HG03135 (cell line): ENCODE measurements around the gene DTX4.

ENCODE experiments used
- ATAC-seq: cut with Tn5 transposase; IDR thresholded peaks from one replicate; pipeline ENCODE4 v1.9.1; 2021; ENCODE audit warnings: mild to moderate bottlenecking, moderate library complexity; ENCODE audit not compliant: unreplicated experiment

DTX4 gene

DNA sequence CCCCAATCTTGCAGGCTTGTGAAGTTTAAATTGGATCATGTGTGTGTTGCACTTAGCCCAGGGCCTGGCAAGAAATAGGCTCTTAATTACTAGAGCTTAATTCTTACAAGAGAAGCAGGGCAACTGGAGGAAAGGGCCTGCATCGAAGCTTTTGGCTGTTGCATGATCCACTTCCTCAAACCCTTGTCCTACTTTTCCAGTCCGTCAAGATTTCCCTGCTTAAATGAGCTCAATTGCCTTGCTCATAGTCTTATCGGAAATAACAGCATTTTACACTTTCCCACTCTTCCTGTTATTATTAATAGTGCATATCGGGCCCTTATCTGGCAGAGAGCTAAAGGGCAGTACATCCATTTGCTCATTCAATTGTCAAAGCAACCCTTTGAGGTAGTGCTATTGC, 18.1 kb downstream of the DTX4 start:
- no peak for ATAC-seq

DNA sequence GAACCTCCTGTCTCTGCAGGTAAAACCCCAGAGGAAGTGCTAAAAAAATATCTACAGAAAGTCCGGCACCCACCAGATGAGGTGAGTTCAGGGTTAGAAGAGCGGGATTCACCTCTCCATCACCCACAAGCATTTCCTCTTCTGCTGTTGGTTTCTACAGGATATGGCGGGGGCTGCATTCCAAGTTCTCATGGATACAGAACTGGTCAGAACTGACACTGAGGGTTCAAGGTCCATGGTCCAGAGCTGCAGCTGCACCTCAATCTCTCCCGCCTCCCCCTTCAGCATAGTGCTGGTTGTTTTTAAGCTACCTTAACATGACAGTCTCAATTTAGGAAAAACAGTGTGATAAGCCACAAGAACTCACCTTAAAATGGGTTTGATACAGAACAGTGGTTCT, 19.2 kb downstream of the DTX4 start:
- ATAC-seq: no peak

DNA sequence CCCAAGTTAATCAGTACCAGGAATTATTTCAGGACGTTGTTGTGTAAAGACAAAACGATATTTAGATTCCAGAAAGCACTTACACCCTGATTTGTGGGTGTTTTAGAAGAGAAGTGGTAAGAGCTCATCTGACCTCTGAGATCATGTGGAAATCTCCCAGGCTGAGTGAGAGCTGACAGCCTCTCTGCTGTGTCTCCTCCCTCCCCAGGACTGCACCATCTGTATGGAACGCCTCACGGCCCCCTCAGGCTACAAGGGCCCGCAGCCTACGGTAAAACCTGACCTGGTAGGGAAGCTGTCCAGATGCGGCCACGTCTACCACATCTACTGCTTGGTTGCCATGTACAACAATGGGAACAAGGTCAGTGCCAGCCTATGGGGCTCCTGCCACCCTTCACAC, 20.0 kb downstream of the DTX4 start:
- no peak for ATAC-seq

DNA sequence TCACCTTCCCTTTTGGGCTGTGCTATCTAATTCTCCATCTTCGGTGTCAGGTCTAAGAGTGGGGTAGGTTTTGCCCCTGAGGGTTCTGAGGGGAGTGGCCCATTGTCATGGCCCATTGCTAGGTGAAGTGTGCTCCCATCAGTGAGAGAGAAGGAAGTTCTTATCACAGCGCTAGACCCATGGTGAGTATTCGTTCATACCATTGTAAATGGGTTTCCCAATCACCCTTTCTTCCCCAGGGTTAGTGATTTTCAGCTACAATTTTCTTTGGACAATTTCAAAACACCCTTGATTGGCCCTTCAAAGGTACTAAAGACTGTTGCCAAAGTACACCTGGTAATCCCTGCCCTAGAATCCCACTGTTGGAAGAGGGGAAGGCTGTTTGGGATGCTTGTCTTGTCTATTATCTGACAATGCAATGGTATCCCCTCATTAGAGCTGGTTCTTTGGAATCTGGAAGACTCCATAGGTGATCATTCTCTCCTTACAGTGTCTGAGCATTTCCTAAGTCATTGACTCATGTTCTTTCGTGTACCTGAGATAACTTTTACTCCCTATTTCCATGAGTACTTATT, 20.6 kb downstream of the DTX4 start:
- ATAC-seq: no peak

DNA sequence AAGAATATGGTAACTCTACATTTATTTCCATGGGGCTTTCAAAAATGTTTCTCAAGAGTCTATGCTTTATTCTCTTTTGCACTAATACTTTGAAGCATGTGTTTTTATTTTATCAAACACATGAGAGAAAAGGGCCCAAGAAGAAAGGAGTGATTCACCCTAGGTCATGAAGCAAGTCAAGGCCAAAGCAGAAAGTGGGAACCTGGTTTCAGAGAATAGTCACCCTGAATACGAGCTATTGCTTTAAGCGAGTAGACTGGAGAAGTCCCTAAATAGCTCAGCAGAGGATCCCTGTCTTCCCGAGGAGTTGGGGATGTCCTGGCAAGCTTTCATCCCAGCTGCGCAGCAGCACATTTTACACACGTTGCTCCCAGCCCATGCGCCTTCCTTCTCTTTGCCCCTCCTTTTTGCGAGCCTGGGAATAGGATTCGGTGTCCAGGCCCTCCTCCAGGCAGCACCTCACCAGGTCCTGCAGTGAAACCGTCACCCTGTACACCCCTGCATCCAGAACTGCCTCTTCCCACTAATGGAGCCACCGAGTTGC, 21.7 kb downstream of the DTX4 start:
- no peak for ATAC-seq

DNA sequence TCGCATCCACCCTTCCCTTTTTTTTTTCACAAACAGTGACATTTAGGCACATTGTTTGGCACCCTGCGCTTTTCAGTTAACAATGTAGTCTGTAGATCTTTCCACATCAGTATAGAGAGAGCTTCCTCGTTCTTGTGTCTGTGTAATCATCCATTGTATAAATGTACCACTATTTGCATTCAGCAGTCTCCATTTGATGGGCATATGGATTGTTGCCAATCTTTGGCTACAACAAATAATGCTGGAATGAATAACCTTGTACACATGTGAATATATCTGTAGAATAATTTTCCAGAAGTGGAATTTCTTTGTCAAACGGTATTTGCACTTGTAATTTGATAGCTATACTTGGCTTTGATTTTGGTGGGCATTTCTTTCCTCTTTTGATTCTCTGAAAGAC, 23.7 kb downstream of the DTX4 start:
- ATAC-seq: no peak

DNA sequence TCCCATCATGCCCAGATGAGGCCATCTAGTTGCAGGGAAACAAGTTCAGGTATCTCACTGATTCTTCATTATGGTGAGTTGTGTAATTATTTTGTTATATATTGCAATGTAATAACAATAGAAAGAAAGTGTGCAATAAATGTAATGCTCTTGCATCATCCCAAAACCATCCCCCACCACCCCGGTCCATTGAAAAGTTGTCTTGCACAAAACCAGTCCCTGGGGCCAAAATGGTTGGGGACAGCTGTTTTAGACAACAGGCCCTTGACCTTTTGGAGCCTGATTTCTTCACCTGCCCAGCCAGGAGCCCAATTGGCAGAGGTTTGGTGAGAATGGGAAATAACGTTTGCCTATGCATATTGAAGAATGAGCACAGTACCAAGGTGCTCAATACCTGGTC, 24.8 kb downstream of the DTX4 start:
- ATAC-seq: no peak

DNA sequence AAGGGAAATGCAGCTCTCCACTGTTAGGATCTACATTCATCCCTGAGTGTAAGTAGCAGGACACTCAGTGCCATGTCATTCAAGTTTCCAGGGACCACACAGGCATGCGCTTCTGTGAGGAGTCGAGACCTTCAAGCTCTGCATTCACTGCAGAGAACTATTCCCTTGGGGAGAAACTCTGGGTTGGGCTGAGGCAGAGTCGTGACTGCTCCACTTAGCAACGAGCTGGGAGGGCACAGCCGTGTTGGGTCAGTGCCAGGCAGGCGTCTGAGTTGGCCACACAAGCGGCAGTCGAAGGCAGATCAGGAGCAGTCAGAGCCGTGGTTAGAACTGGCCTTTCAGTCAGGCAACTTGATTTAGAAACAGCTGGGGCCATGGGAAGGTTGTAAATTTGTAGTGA, 26.1 kb downstream of the DTX4 start:
- no peak for ATAC-seq

DNA sequence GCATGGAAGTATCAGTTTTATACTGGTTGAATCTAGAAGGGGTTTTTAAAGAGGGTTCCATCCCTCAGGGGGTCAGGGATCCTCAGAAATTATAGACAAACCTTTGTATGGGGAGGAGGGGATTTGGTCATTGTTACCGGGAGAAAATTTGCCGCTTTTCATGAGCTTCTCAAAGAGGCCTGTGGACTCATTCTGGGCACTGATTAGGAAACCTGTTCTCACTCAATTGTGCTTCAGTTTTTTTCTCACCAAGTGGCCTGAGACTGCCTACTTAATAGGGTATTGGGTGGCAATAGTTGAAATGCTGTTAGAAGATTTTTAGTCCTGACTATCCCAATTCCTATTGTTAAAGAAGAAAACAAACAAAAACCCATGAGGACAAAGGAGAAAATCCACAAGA, 26.8 kb downstream of the DTX4 start:
- ATAC-seq: no peak

DNA sequence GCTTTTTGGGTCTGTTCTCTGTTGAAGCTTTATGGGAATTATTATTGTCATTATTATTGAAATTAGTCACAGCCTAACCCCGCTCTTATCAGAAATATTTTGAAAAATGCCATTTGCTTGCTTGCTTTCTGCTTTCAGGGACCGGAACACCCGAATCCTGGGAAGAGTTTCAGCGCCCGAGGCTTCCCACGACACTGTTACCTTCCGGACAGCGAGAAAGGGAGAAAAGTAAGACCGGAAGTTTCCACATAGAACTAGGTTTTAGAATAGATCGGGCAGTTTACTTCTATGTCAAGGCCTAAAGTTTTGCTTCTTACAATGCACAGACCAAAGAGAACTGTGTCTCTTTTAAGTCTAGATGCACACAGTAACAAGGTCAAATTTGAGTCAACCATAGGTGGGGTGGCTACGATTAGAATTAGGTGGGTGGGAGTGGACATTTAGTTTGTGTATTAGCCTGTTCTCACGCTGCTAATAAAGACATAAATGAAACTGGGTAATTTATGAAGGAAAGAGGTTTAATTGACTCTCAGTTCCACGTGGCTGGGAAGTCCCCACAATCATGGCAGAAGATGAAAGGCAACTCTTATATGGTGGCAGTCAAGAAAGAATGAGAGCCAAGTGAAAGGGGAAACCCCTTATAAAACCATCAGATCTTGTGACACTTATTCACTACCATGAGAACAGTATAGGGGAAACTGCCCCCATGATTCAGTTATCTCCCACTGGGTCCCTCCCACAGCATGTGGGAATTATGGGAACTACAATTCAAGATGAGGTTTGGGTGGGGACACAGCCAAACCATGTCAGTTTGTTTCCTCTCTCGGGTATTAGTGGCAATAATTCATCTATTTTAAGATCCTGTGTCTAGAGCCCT, 27.9 kb downstream of the DTX4 start:
- peak; percentile 63 for ATAC-seq

DNA sequence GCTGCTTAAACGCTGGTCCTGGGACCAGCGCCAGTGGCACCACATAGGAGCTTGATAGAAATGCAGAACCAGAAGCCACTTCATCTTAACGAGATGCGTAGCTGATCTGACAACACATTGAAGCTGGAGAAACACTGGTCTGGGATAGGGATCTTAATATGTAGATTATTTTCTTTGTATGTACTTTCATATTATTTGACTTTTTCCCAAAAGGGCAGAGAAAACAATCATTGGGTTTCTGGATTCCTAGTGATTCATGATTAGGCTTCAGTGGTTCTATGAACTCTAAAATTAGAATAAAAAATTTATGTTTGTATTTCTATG, 28.5 kb downstream of the DTX4 start:
- peak; percentile 39 for ATAC-seq

DNA sequence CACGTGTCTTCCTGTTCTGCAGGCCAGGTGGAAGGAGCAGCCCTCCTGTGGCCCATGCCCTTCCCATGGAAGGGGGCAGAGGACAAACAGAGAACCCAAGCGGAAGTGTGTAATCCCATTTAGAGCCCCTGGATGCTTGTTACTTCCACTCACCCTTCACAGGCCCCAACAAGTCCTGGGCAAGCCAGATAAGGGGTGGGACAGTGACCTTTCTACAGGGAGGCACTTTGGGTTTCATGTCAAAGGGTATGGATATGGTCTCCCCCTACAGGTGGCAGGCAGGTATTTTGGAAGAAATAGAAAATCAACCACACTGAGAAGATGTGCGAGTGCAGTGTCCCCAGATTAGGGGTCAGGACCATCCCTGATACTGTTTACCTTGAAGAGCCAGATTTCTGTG, 29.4 kb downstream of the DTX4 start:
- ATAC-seq: no peak

DNA sequence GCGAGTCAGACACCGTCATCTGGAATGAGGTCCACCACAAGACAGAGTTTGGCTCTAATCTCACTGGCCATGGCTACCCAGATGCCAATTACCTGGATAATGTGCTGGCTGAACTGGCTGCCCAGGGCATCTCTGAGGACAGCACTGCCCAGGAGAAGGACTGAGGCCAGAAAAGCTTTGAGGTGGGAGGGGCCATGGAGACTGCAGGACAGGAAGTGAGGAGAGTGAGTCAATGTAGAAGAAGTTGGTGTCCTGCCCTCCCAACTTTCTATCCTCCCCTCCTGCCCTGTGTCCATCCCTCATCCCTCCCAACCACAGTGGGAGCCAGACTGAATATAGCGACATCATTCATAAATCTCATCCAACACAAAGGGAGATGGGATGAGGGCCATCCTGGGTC, 32.8 kb downstream of the DTX4 start:
- no peak for ATAC-seq

DNA sequence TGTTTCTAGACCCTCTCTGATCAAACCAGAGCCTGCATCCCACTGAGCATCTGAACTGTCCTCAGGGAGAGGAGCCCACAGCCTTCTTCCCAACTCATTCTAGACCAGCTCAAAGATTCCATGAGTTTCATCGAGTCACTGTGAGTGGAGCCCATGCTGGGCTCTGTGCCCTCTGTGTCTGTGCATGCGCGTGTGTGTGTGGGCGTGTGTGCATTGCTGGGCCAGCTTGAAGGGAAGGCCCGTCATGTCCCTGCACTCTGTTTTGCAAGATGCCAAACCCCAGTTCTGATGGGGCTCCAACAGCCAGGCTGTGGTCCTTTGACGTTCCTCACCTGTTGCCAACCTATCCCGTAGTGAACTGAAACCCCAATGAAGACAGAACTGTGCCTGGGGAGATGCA, 33.7 kb downstream of the DTX4 start:
- no peak for ATAC-seq

DNA sequence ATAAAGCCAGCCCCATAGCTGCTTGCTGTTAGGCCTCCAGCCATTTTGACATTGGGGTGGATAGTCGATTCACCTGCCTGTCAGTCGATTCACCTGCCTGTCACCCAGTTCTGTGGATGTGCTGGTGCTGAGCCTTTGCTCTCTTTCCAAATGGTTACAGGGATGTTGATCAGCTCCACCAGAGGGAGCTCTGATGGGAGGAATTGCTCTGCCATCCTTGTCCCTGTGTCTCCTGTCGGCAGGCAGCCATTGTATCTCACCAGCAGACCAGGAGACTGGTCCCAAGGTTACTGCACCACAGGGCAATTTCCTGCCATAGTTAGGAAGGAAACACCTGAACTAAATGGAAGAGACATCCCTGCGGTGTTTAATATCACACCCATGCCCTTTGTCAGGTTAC, 34.7 kb downstream of the DTX4 start:
- no peak for ATAC-seq

DNA sequence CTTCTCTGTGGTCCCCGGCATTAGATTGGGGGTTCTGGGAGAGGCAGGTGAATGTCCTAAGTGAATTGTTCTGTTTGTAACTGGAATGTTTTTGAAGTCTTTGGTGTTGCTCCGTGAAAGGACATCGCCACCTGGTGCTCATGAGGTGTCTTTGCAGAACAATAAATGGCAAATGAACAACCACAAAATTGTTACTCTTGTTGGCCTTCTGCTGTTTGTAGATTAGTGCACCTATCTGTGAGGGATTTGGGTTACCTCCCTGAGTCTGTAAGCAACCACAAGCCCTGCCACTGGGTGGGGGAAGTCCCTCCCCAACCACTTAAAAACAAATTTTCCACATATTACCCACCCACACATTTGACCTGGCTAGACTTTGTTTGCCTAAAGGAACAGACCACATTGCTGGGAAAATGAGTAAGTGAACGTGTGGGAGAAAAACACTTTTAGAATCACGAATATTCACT, 36.1 kb downstream of the DTX4 start:
- ATAC-seq: peak; percentile 64

DNA sequence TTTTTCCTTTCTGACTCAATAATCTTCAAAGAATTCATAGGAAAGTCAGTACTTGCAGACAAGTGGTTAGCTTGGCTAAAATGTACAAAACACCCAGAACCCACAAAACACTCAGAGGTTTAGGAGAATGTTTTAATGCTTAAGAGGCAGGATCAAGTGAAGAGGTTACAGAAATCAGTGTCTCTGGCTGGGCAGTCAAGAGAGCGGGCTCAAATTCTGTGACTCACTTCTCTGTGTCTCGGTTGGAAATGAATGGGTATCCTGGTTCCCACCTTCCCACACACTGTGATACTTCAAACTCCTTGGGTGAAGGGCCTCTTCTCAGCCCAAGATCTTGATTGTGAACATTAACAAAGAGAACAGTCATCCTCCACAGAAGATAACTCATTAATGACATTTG, 37.0 kb downstream of the DTX4 start:
- no peak for ATAC-seq

DNA sequence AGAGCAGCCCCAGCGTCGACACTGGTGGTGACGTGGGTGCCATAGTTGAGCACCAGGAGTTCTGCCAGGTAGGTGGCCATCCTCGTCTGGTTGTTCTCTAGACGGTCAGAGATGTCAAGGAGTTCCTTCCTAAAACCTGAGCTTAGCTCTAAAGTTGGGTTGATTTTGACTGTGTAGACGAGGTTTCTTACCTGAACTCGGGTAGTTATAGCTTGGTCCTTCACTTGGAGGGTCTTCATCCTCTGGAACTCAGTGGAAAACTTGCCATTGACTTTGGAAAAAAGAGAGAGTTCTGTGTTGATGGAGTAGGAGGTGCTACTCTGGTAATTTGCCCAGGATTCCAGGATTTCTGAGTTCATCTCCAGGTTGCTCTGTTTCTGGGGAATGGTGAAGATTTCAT, 40.3 kb downstream of the DTX4 start:
- ATAC-seq: no peak

DNA sequence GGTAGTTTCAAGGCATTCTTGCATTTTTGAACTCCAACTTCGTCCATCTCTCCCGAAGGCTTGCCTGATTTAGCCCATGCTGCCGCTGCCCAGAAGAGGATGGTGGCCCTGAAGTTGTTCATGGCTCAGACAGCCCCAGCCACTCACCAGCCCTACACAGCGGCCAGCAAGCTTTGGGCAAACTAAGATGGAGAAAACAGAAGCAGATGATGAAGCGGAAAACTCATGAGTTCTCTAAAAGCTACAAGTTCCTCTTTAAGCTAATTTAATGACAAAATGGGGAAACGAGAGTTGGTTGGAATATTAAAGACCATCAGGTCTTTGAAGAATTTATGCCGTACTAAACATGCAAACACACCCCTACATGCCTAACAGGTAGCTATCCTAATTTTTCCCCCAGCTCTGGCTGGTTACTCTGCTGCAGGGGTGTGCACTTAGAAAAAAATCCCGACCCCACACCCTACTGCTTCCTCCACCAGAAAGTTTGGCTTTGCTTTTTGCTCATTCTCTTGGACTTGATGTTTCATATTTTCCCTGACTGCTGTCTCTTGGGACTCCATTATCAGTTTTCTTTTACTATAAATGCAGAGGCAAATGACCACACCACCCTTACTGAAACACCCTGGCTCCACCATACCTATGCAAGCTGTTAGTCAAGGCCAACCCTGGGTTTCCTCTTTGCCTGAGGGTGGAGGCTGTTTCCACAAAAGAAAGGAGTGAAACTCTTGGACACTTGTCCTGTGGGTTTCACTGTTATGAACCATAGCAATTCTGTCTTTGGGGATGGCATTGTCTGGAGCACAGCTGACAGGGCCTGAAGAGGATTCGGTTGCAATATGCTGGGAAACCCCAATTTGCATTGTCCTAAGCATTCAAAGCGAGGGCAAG, 41.1 kb downstream of the DTX4 start, which contains the start of gene MPEG1:
MPEG1 (minus strand) TSS at position 184 of the 888 bp plus-strand sequence; CDS start at position 122, 62 bp downstream.
- ATAC-seq: no peak

DNA sequence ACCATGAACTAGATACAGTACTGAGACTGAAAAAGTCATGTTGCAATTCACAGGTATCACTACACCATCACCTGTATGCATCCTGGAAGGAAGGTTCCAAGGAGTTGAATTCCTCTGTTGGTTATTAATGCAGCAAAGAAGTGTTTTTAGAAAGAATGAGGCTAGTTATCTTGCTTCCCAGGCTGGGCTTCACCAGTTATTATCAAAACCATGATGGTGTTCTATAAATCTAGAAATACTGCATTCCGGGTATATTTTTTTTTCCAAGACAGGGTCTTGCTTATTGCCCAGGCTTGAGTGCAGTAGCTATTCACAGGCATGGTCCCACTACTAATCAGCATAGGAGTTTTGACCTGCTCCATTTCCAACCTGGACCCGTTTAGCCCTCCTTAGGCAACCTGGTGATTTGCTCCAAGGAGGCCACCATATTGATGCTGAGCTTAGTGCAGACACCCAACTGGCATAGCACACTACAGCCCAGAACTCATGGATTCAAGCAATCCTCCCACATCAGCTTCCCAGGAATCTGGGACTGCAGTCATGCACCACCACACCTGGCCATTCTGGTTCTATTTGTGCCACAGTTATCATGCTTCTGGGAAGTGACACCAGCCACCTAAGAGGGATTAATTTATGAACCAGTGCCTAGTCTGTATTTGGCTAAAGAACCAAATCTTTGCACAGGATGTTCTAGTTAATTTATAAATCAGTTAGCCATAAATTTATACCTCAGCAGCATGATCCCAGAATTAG, 42.4 kb downstream of the DTX4 start:
- ATAC-seq: no peak
